Left lung (tissue), 10 donors: ENCODE measurements around the gene SGPP1. TPM values are rescaled to one million over a fixed set of nuclear protein-coding genes. Genes with fewer than 3 reads are reported as not detected.
A peak's percentile ranks its signal among the peaks of the same experiment; 100 is the strongest.

Experiments used
- ATAC-seq: fragments of 200-7000 bp; cut with Tn5 transposase; one replicate; pipeline ENCODE4 v1.9.1; 2020; ENCODE audit warnings: moderate library complexity
- DNase-seq, 4 donors: peaks; one replicate each; pipeline ENCODE4 v3.0.0-alpha.2; 2013 to 2020
- H3K27ac ChIP-seq, 2 donors: fragments of 200-600 bp; sonication (generic) in 1 of 2; one replicate each; pipeline versions ENCODE4 v1.5.0 to v1.8.0; 2020 to 2021
- H3K27me3 ChIP-seq, 2 donors: fragments of 200-600 bp; sonication (generic) in 1 of 2; one replicate each; pipeline versions ENCODE4 v1.5.0 to v1.8.0; 2020 to 2021
- H3K36me3 ChIP-seq, 2 donors: fragments of 200-600 bp; sonication (generic) in 1 of 2; one replicate each; pipeline versions ENCODE4 v1.5.0 to v1.8.0; 2020 to 2021
- H3K4me1 ChIP-seq, 2 donors: fragments of 200-600 bp; one replicate each; pipeline ENCODE4 v1.8.0; 2021
- H3K4me3 ChIP-seq, 2 donors: fragments of 200-600 bp; sonication (generic) in 1 of 2; one replicate each; pipeline versions ENCODE4 v1.5.0 to v1.8.0; 2020 to 2021; ENCODE audit warnings: mild to moderate bottlenecking in 1 of 2
- H3K9me3 ChIP-seq, 2 donors: fragments of 200-600 bp; sonication (generic) in 1 of 2; one replicate each; pipeline versions ENCODE4 v1.5.0 to v1.8.0; 2020 to 2021
- CTCF ChIP-seq, 2 donors: fragments of 200-600 bp; sonication (generic) in 1 of 2; IDR thresholded peaks; one replicate each; pipeline versions ENCODE4 v1.5.0 to v1.8.0; 2021; ENCODE audit warnings: antibody characterized with exemption in 2 of 2
- intact Hi-C, 2 donors: fragments of 100-400 bp; cut with DNase I; formaldehyde crosslinking; loops; one replicate each; pipeline versions ENCODE4 v1.11.2 to v1.14.2; 2022
- polyA plus RNA-seq, 6 donors: library from polyadenylated mRNA; unstranded; fragments of 120-200 nt; gene quantifications; one replicate each; pipeline ENCODE4 v1.2.1, GENCODE V29; 2013; ENCODE audit not compliant: insufficient read length in 6 of 6
- total RNA-seq, 2 donors: library from RNA; stranded (reverse); fragmentation: NEBNext Ultra II Directional; extraction: Animal tissue kit (Norgen Biotek cat#: 25700); gene quantifications; one replicate each; pipeline ENCODE4 v1.2.1, GENCODE V29; 2021
- donor health status: DM: no; HTN: yes; CAD: no.
- donor health status: DM: no; HTN: no; CAD: no.

The SGPP1 gene
- total and polyA plus RNA-seq, 8 donors, result 19.4 to 26.3 (median 21.5) TPM

GRCh38 chr14:63677891-63678379 is 49.9 kb downstream of the SGPP1 start:
- peak; percentile 62 for ATAC-seq
- DNase-seq, result no peak

GRCh38 chr14:63676615-63677014 is 51.2 kb downstream of the SGPP1 start:
- H3K27me3 ChIP-seq, result no peaks in the 10 kb centered on the region
- TF ChIP-seq CTCF (IDR thresholded peaks at IDR 0.05), result no peak
- no peak overlapping the region for H3K27ac ChIP-seq
- H3K9me3 ChIP-seq, result no peaks in the 10 kb centered on the region
- intact Hi-C loops, result no loop called here
- ATAC-seq (no peak), DNase-seq (no peak)
- H3K4me1 ChIP-seq, result no peaks in the 10 kb centered on the region
- peaks cover 0 to 2% of the 10 kb centered on the region in 2 donors for H3K36me3 ChIP-seq
- H3K4me3 ChIP-seq, result no peak overlapping the region

More at GRCh38 chr14:63677891-63678379, 49.9 kb downstream of the SGPP1 start:
- Histone ChIP-seq H3K4me3 (no peak overlapping the region), H3K9me3 (no peaks in the 10 kb centered on the region), H3K36me3 (peaks cover 0 to 2% of the 10 kb centered on the region in 2 donors), H3K27me3 (no peaks in the 10 kb centered on the region), H3K4me1 (no peaks in the 10 kb centered on the region), H3K27ac (no peak overlapping the region)
- no peak for TF ChIP-seq CTCF (IDR thresholded peaks at IDR 0.05)
- intact Hi-C loops, result no loop called here

- Histone ChIP-seq H3K4me3 (no peak overlapping the region), H3K4me1 (no peaks in the 10 kb centered on the region), H3K9me3 (no peaks in the 10 kb centered on the region), H3K36me3 (no peaks in the 10 kb centered on the region), H3K27ac (no peak overlapping the region), H3K27me3 (no peaks in the 10 kb centered on the region)
- ATAC-seq (peak; percentile 17), DNase-seq (no peak)
- intact Hi-C loops, result no loop called here
- TF ChIP-seq CTCF (IDR thresholded peaks at IDR 0.05), result no peak
Measured at GRCh38 chr14:63673886-63674497, 53.9 kb downstream of the SGPP1 start.

- intact Hi-C loops, result no loop called here
- H3K36me3 ChIP-seq, result no peaks in the 10 kb centered on the region
- H3K4me3 ChIP-seq, result no peak overlapping the region
- H3K9me3 ChIP-seq, result no peaks in the 10 kb centered on the region
- H3K27me3 ChIP-seq, result no peaks in the 10 kb centered on the region
- H3K27ac ChIP-seq, result no peak overlapping the region
- DNase-seq, result no peak
- H3K4me1 ChIP-seq, result no peaks in the 10 kb centered on the region
- no peak for ATAC-seq
- TF ChIP-seq CTCF (IDR thresholded peaks at IDR 0.05), result no peak
Measured at GRCh38 chr14:63673255-63673654, 54.6 kb downstream of the SGPP1 start.

GRCh38 chr14:63672417-63673180 is 55.3 kb downstream of the SGPP1 start:
- no peak for TF ChIP-seq CTCF (IDR thresholded peaks at IDR 0.05)
- Histone ChIP-seq H3K9me3 (no peaks in the 10 kb centered on the region), H3K36me3 (no peaks in the 10 kb centered on the region), H3K4me3 (no peak overlapping the region), H3K27me3 (no peaks in the 10 kb centered on the region), H3K4me1 (no peaks in the 10 kb centered on the region), H3K27ac (peak overlapping the region in 1 of 2 donors; percentile 14)
- DNase-seq (no peak), ATAC-seq (peak; percentile 83)
- intact Hi-C loops, result no loop called here
